IPS-15b (cell line): ENCODE measurements around the gene INTS11.
A peak's percentile ranks its signal among the peaks of the same experiment; 100 is the strongest.

ENCODE experiments used
- H3K27me3 ChIP-seq: one replicate; pipeline ENCODE4 v1.6.1; 2013; ENCODE audit warnings: low read length; ENCODE audit not compliant: control insufficient read depth, insufficient read depth
- H3K36me3 ChIP-seq: one replicate; pipeline ENCODE4 v1.6.1; 2013; ENCODE audit warnings: low read length; ENCODE audit not compliant: control insufficient read depth, insufficient read depth
- H3K4me1 ChIP-seq: one replicate; pipeline ENCODE4 v1.6.1; 2013; ENCODE audit warnings: mild to moderate bottlenecking, low read length; ENCODE audit not compliant: control insufficient read depth, insufficient read depth
- H3K4me3 ChIP-seq: one replicate; pipeline ENCODE4 v1.5.1; 2013; ENCODE audit warnings: low read depth, low read length
- H3K9ac ChIP-seq: one replicate; pipeline ENCODE4 v1.6.1; 2013; ENCODE audit warnings: low read depth, mild to moderate bottlenecking, low read length
- H3K9me3 ChIP-seq: one replicate; pipeline ENCODE4 v1.6.1; 2013; ENCODE audit warnings: mild to moderate bottlenecking, low read length; ENCODE audit not compliant: control insufficient read depth, insufficient read depth

Gene INTS11

GRCh38 chr1:1355416-1355815 is 31.0 kb upstream of the INTS11 start:
- no peak overlapping the region for H3K4me3 ChIP-seq

GRCh38 chr1:1354271-1355247 is 30.1 kb upstream of the INTS11 start:
- Histone ChIP-seq H3K4me1 (peaks cover 3% of the 10 kb centered on the region), H3K27me3 (peaks cover 2% of the 10 kb centered on the region), H3K9me3 (no peaks in the 10 kb centered on the region), H3K9ac (no peak overlapping the region), H3K4me3 (peak overlapping the region; percentile 43), H3K36me3 (no peaks in the 10 kb centered on the region)

More at GRCh38 chr1:1355416-1355815, 31.0 kb upstream of the INTS11 start:
- H3K9me3 ChIP-seq: no peaks in the 10 kb centered on the region
- peaks cover 3% of the 10 kb centered on the region for H3K4me1 ChIP-seq
- H3K9ac ChIP-seq: no peak overlapping the region
- H3K27me3 ChIP-seq: peaks cover 2% of the 10 kb centered on the region
- H3K36me3 ChIP-seq: no peaks in the 10 kb centered on the region

- peak overlapping the region; percentile 43 for H3K4me3 ChIP-seq
- H3K9me3 ChIP-seq: no peaks in the 10 kb centered on the region
- H3K27me3 ChIP-seq: peaks cover 2% of the 10 kb centered on the region
- H3K4me1 ChIP-seq: peaks cover 3% of the 10 kb centered on the region
- no peak overlapping the region for H3K9ac ChIP-seq
- H3K36me3 ChIP-seq: no peaks in the 10 kb centered on the region
These were observed 29.1 kb upstream of the INTS11 start for GRCh38 chr1:1353389-1354151.

GRCh38 chr1:1352786-1353388 is 28.4 kb upstream of the INTS11 start:
- no peak overlapping the region for H3K4me3 ChIP-seq
- no peaks in the 10 kb centered on the region for H3K9me3 ChIP-seq
- H3K36me3 ChIP-seq: no peaks in the 10 kb centered on the region
- peaks cover 5% of the 10 kb centered on the region for H3K4me1 ChIP-seq
- no peak overlapping the region for H3K9ac ChIP-seq
- peaks cover 2% of the 10 kb centered on the region for H3K27me3 ChIP-seq

GRCh38 chr1:1351511-1352427 is 27.3 kb upstream of the INTS11 start:
- Histone ChIP-seq H3K4me3 (peak overlapping the region; percentile 30), H3K27me3 (peaks cover 2% of the 10 kb centered on the region), H3K36me3 (no peaks in the 10 kb centered on the region), H3K9ac (no peak overlapping the region), H3K4me1 (peaks cover 2% of the 10 kb centered on the region), H3K9me3 (no peaks in the 10 kb centered on the region)

- peak within 1 kb of the TSS; percentile 67 for H3K4me3 ChIP-seq
- H3K4me1 ChIP-seq: peaks cover 2% of the 10 kb centered on the region
- no peaks in the 10 kb centered on the region for H3K9me3 ChIP-seq
- H3K27me3 ChIP-seq: no peaks in the 10 kb centered on the region
- peak within 1 kb of the TSS; percentile 73 for H3K9ac ChIP-seq
- H3K36me3 ChIP-seq: no peaks in the 10 kb centered on the region
These were observed 25.0 kb upstream of the INTS11 start, which contains the start of gene DVL1 for GRCh38 chr1:1349256-1350012. Gene DVL1 (minus strand): TSS chr1:1349418. CDS start chr1:1349065, 353 bp downstream.

GRCh38 chr1:1348420-1349255 is 24.2 kb upstream of the INTS11 start:
- no peaks in the 10 kb centered on the region for H3K36me3 ChIP-seq
- H3K27me3 ChIP-seq: no peaks in the 10 kb centered on the region
- H3K4me1 ChIP-seq: peaks cover 2% of the 10 kb centered on the region
- peak overlapping the region; percentile 52 for H3K4me3 ChIP-seq
- no peaks in the 10 kb centered on the region for H3K9me3 ChIP-seq
- peak overlapping the region; percentile 24 for H3K9ac ChIP-seq

GRCh38 chr1:1347663-1348419 is 23.4 kb upstream of the INTS11 start:
- H3K4me1 ChIP-seq: peaks cover 2% of the 10 kb centered on the region
- H3K9ac ChIP-seq: peak overlapping the region; percentile 24
- peak overlapping the region; percentile 52 for H3K4me3 ChIP-seq
- H3K27me3 ChIP-seq: no peaks in the 10 kb centered on the region
- H3K36me3 ChIP-seq: no peaks in the 10 kb centered on the region
- H3K9me3 ChIP-seq: no peaks in the 10 kb centered on the region

- Histone ChIP-seq H3K4me1 (peaks cover 2% of the 10 kb centered on the region), H3K9me3 (no peaks in the 10 kb centered on the region), H3K4me3 (peak overlapping the region; percentile 52), H3K27me3 (no peaks in the 10 kb centered on the region), H3K36me3 (no peaks in the 10 kb centered on the region), H3K9ac (no peak overlapping the region)
These were observed 22.7 kb upstream of the INTS11 start for GRCh38 chr1:1347026-1347595.
